H1 (cell line): ENCODE data around the gene SLC5A9. TPM values are rescaled to one million over a fixed set of nuclear protein-coding genes. Genes with fewer than 3 reads are reported as not detected.

ENCODE experiments used
- ATF3 ChIP-seq: IDR thresholded peaks from 2 replicates; pipeline ENCODE4 v1.6.1; 2011; ENCODE audit warnings: low read depth, mild to moderate bottlenecking, low read length; ENCODE audit not compliant: insufficient read depth
- CTBP2 ChIP-seq: IDR thresholded peaks from 2 replicates; pipeline ENCODE4 v1.7.0; 2011; ENCODE audit warnings: borderline replicate concordance, mild to moderate bottlenecking, moderate library complexity, mixed read lengths, low read length; ENCODE audit not compliant: insufficient read depth, insufficient read length
- EP300 ChIP-seq, 2 experiments: IDR thresholded peaks; 1 replicate in 1 of 2; 2 replicates in 1 of 2; pipeline ENCODE4 v1.6.1; 2011 to 2012; ENCODE audit warnings: low read depth in 2 of 2, low read length in 2 of 2, mild to moderate bottlenecking in 2 of 2, borderline replicate concordance in 1 of 2, inconsistent platforms in 1 of 2, moderate library complexity in 1 of 2
- FOSL1 ChIP-seq: IDR thresholded peaks from 2 replicates; pipeline ENCODE4 v1.6.1; 2011; ENCODE audit warnings: mild to moderate bottlenecking, low read depth, low read length, moderate library complexity; ENCODE audit not compliant: insufficient read depth
- GABPA ChIP-seq: IDR thresholded peaks from 2 replicates; pipeline ENCODE4 v1.6.1; 2011; ENCODE audit warnings: mild to moderate bottlenecking, low read length, moderate library complexity, borderline replicate concordance; ENCODE audit not compliant: insufficient read depth
- GTF2F1 ChIP-seq: IDR thresholded peaks from 2 replicates; pipeline ENCODE4 v1.6.1; 2012; ENCODE audit warnings: low read depth, low read length, improper control_type of control experiment, borderline replicate concordance
- KDM1A ChIP-seq: fragments of 200-600, 300-600 bp; sonication (generic); IDR thresholded peaks from 2 replicates; pipeline ENCODE4 v1.7.1; 2016; ENCODE audit warnings: mild to moderate bottlenecking, low read length, borderline replicate concordance
- NRF1 ChIP-seq: IDR thresholded peaks from 2 replicates; pipeline ENCODE4 v1.6.1; 2011; ENCODE audit warnings: mild to moderate bottlenecking, low read depth, low read length, improper control_type of control experiment
- RAD21 ChIP-seq, 2 experiments: IDR thresholded peaks in 1 of 2; conservative IDR thresholded peaks in 1 of 2; 2 replicates each; pipeline ENCODE4 v1.6.1; 2011; ENCODE audit warnings: low read depth in 2 of 2, low read length in 2 of 2, improper control_type of control experiment in 1 of 2, inconsistent platforms in 1 of 2, mild to moderate bottlenecking in 1 of 2, moderate library complexity in 1 of 2
- RBBP5 ChIP-seq: IDR thresholded peaks from 2 replicates; pipeline ENCODE4 v1.7.1; 2012; ENCODE audit warnings: low read depth, mild to moderate bottlenecking, inconsistent platforms, low read length, moderate library complexity, borderline replicate concordance
- RNF2 ChIP-seq: fragments of 200-900, 300-1000 bp; sonication (generic); IDR thresholded peaks from 2 replicates; pipeline ENCODE4 v1.7.1; 2016; ENCODE audit warnings: borderline replicate concordance, low read depth, mild to moderate bottlenecking, antibody characterized with exemption, low read length; ENCODE audit not compliant: poor library complexity, severe bottlenecking; ENCODE audit errors: missing control alignments
- SAP30 ChIP-seq: fragments of 300-600 bp; sonication (generic); IDR thresholded peaks from 2 replicates; pipeline ENCODE4 v1.7.1; 2012; ENCODE audit warnings: low read length, moderate library complexity, mild to moderate bottlenecking, inconsistent platforms; ENCODE audit not compliant: insufficient read depth, insufficient replicate concordance
- SIN3A ChIP-seq, 2 experiments: IDR thresholded peaks in 1 of 2; conservative IDR thresholded peaks in 1 of 2; 2 replicates each; pipeline ENCODE4 v1.6.1; 2011 to 2012; ENCODE audit warnings: low read length in 2 of 2, improper control_type of control experiment in 1 of 2, low read depth in 1 of 2, mild to moderate bottlenecking in 1 of 2
- SIX5 ChIP-seq: IDR thresholded peaks from 2 replicates; pipeline ENCODE4 v1.6.1; 2011; ENCODE audit warnings: mild to moderate bottlenecking, low read depth, low read length
- SP4 ChIP-seq: IDR thresholded peaks from 2 replicates; pipeline ENCODE4 v1.6.1; 2012; ENCODE audit warnings: low read length, inconsistent platforms
- SUZ12 ChIP-seq: fragments of 200-600 bp; sonication (generic); IDR thresholded peaks from 2 replicates; pipeline ENCODE4 v1.6.1; 2012; ENCODE audit warnings: mild to moderate bottlenecking, inconsistent platforms, low read length, moderate library complexity, mixed read lengths
- TAF7 ChIP-seq: optimal IDR thresholded peaks from 2 replicates; pipeline ENCODE3; 2011; ENCODE audit warnings: low read depth, mild to moderate bottlenecking, inconsistent platforms, low read length, moderate library complexity, borderline replicate concordance
- ZNF274 ChIP-seq: IDR thresholded peaks from 2 replicates; pipeline ENCODE4 v1.7.0; 2012; ENCODE audit warnings: low read length, borderline replicate concordance; ENCODE audit errors: extremely low read depth
- polyA plus RNA-seq, 7 experiments: library from polyadenylated mRNA; depleted of rRNA in 3 of 7; stranded (reverse) in 5 of 7; unstranded in 2 of 7; fragments of >200 nt in 5 of 7; fragments of 200-250 nt in 2 of 7; gene quantifications; 1 replicate in 5 of 7; 2 replicates in 1 of 7; 4 replicates in 1 of 7; pipeline versions ENCODE4 v1.2.1 to v1.2.3, GENCODE V29; 2011 to 2013; ENCODE audit warnings: missing spikeins in 2 of 7, mixed read lengths in 2 of 7
- total RNA-seq: library from RNA; stranded (reverse); fragmentation: NEBNext Ultra II Directional; extraction: Animal tissue kit (Norgen Biotek cat#: 25700); gene quantifications from 2 replicates; pipeline ENCODE4 v1.2.1, GENCODE V29; 2021

SLC5A9 gene
- total and polyA plus RNA-seq, 2 of the 8 experiments (the other 6 are each of a cell fraction or from before 2014, with no cell fraction given): 0.03 TPM; not detected in 1

GRCh38 chr1:48294656-48295055 is 72.1 kb downstream of the SLC5A9 start (continued):
- no peak for TF ChIP-seq NRF1
- no peak for TF ChIP-seq RBBP5
- no peak for TF ChIP-seq RNF2
- no peak for TF ChIP-seq CTBP2
- TF ChIP-seq SIX5: no peak
- no peak for TF ChIP-seq GABPA
- TF ChIP-seq FOSL1: no peak
- no peak for TF ChIP-seq ATF3
- TF ChIP-seq SUZ12: no peak
- TF ChIP-seq TAF7: no peak
- no peak for TF ChIP-seq ZNF274
- no peak for TF ChIP-seq EP300 (IDR thresholded peaks at IDR 0.05; ENCODE audit: borderline replicate concordance in 1 of 2, low read depth in 2 of 2, low read length in 2 of 2)
- TF ChIP-seq SIN3A (conservative IDR thresholded peaks at IDR 0.05 in 1 of 2, IDR thresholded peaks at IDR 0.05 in 1 of 2; ENCODE audit: low read depth in 1 of 2, low read length in 2 of 2): no peak
- no peak for TF ChIP-seq GTF2F1
- no peak for TF ChIP-seq KDM1A
- no peak for TF ChIP-seq RAD21 (IDR thresholded peaks at IDR 0.05 in 1 of 2, conservative IDR thresholded peaks at IDR 0.05 in 1 of 2; ENCODE audit: low read depth in 2 of 2, low read length in 2 of 2)
- TF ChIP-seq SP4: no peak
- TF ChIP-seq SAP30: no peak
